Transverse colon (tissue), 4 donors: ENCODE measurements around the gene NHERF2.

Experiments used
- CTCF ChIP-seq, 5 experiments: fragments of 200-600 bp in 3 of 5; fragments of 450-650 bp in 2 of 5; sonication (generic) in 3 of 5; IDR thresholded peaks; 1 replicate in 2 of 5; 2 replicates in 3 of 5; pipeline ENCODE4 v1.5.1; 2016 to 2017; ENCODE audit warnings: antibody characterized with exemption in 5 of 5, inconsistent platforms in 3 of 5, mild to moderate bottlenecking in 2 of 5, moderate library complexity in 1 of 5
- EP300 ChIP-seq: sonication (generic); formaldehyde crosslinking; IDR thresholded peaks from one replicate; pipeline ENCODE4 v1.6.1; 2017; ENCODE audit warnings: antibody characterized with exemption, low read depth
- POLR2A ChIP-seq: fragments of 450-650 bp; IDR thresholded peaks from one replicate; pipeline ENCODE4 v1.6.1; 2016; ENCODE audit warnings: antibody characterized with exemption, mild to moderate bottlenecking, moderate library complexity
- POLR2AphosphoS5 ChIP-seq, 3 donors: sonication (generic); formaldehyde crosslinking; IDR thresholded peaks; one replicate each; pipeline ENCODE4 v1.6.1; 2016; ENCODE audit warnings: antibody characterized with exemption in 3 of 3

- TF ChIP-seq CTCF (IDR thresholded peaks at IDR 0.05) (no peak), EP300 (no peak), POLR2AphosphoS5 (IDR thresholded peaks at IDR 0.05) (no peak), POLR2A (no peak)
Observed at GRCh38 chr16:2032285-2033056, 5.8 kb downstream of the NHERF2 start.
